Right atrium auricular region (tissue), 2 donors: Measurements from ENCODE around the gene PSTPIP1. TPM values are rescaled to one million over a fixed set of nuclear protein-coding genes. Genes with fewer than 3 reads are reported as not detected.

Experiments used
- DNase-seq: peaks from one replicate; pipeline ENCODE4 v3.0.0-alpha.2; 2019; ENCODE audit warnings: low spot score
- H3K27ac ChIP-seq, 2 donors: fragments of 200-600 bp; sonication (generic); 1 replicate in 1 of 2; 2 replicates in 1 of 2; pipeline ENCODE4 v1.5.1; 2016 to 2019
- H3K27me3 ChIP-seq, 2 donors: fragments of 200-600 bp; sonication (generic); one replicate each; pipeline versions ENCODE4 v1.5.1 to v1.6.0; 2017 to 2019
- H3K36me3 ChIP-seq: fragments of 200-600 bp; sonication (generic); one replicate; pipeline ENCODE4 v1.5.1; 2016
- H3K4me1 ChIP-seq, 2 donors: fragments of 200-600 bp; sonication (generic); one replicate each; pipeline versions ENCODE4 v1.5.1 to v1.6.0; 2017 to 2019
- H3K4me3 ChIP-seq, 2 donors: fragments of 200-600 bp; sonication (generic); 1 replicate in 1 of 2; 2 replicates in 1 of 2; pipeline ENCODE4 v1.5.1; 2017 to 2019; ENCODE audit warnings: mild to moderate bottlenecking in 1 of 2, moderate library complexity in 1 of 2
- H3K9me3 ChIP-seq, 2 donors: fragments of 200-600 bp; sonication (generic); one replicate each; pipeline ENCODE4 v1.5.1; 2019
- total RNA-seq, 2 donors: library from RNA; depleted of rRNA; stranded (reverse); fragments of >200 nt; gene quantifications; one replicate each; pipeline ENCODE4 v1.1.0, GENCODE V29; 2016
- TF ChIP-seq, protein P1 (sequence below), 2 donors: fragments of 200-600 bp; sonication (generic); IDR thresholded peaks; one replicate each; pipeline ENCODE4 v1.5.1; 2019; ENCODE audit warnings: antibody characterized with exemption in 2 of 2

The PSTPIP1 gene
- total RNA-seq, 2 donors from 2014 or later: 1.9 to 2.3 TPM

DNA sequence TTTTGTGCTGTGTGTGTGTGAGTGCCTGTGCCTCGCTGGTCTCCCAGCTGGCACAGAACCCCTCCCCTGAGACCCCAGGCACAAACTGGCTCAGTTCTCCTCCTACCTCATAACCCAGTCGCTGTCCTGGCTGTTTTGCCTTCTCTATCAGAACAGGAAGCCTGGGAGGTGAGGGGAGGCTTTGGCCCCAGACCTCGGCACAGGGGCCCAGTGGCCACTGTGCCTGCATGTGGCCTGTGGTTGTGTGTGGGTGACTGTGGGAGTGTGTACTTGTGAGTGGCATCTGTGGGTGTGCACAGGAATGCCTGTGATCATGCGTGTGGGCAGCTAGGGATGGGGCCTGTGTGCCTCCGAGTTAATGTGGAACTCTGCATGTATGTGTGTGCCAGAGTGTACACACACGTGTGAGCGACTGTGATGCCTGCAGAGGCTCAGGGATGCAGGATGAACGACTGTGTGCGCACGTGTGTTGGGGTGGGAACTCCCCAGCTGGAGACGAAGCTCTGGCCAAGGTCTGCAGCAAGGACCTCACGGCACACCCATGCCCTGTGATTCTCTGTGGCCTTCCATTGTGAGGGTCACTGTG is 32.3 kb downstream of the PSTPIP1 start:
- TF ChIP-seq, protein P1, sequence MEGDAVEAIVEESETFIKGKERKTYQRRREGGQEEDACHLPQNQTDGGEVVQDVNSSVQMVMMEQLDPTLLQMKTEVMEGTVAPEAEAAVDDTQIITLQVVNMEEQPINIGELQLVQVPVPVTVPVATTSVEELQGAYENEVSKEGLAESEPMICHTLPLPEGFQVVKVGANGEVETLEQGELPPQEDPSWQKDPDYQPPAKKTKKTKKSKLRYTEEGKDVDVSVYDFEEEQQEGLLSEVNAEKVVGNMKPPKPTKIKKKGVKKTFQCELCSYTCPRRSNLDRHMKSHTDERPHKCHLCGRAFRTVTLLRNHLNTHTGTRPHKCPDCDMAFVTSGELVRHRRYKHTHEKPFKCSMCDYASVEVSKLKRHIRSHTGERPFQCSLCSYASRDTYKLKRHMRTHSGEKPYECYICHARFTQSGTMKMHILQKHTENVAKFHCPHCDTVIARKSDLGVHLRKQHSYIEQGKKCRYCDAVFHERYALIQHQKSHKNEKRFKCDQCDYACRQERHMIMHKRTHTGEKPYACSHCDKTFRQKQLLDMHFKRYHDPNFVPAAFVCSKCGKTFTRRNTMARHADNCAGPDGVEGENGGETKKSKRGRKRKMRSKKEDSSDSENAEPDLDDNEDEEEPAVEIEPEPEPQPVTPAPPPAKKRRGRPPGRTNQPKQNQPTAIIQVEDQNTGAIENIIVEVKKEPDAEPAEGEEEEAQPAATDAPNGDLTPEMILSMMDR (IDR thresholded peaks at IDR 0.05): no peak
- DNase-seq: no peak
- Histone ChIP-seq H3K27ac (no peak overlapping the region), H3K9me3 (no peaks in the 10 kb centered on the region), H3K4me1 (peaks cover 0 to 12% of the 10 kb centered on the region in 2 donors), H3K36me3 (no peaks in the 10 kb centered on the region), H3K27me3 (no peaks in the 10 kb centered on the region), H3K4me3 (no peak overlapping the region)

DNA sequence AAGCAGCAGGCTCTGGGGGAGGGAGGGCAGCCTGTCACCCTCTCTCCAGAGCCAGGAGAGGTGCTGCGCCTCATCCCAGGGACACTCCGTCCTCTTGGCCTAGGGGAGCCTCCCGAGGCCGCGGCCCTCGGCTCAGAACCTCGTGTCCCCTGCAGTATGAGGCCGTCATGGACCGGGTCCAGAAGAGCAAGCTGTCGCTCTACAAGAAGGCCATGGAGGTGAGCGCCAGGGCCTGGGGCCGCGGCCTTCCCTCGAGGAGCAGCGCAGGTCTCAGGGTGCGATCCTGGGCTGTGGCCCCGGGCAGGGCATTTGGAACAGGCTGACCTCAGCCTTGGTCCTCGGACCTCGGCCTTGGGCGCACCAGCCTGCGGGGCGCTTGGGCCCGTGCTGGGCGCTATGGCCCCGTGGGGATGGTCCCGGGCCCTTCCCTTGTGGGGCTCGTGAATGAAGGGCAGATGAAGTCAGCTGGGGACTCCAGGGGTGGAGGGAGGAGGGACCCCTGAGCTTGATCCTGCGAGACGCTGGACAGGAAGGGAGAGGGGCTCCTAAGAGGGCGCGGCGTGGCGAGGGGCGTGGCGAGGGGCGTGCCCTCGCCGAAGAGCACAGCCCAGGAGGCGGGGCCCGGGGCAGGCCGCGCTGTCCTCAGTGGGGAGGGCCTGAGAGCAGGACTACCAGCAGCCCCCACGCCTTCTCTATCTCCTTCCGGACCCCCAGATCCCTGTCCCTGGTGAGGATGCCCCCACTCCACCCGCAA is 32.9 kb downstream of the PSTPIP1 start:
- TF ChIP-seq, protein P1 (IDR thresholded peaks at IDR 0.05): no peak
- Histone ChIP-seq H3K27ac (no peak overlapping the region), H3K4me3 (peak overlapping the region; percentile 9 to 41), H3K36me3 (no peaks in the 10 kb centered on the region), H3K27me3 (no peaks in the 10 kb centered on the region), H3K9me3 (no peaks in the 10 kb centered on the region), H3K4me1 (peaks cover 0 to 12% of the 10 kb centered on the region in 2 donors)
- no peak for DNase-seq

- Histone ChIP-seq H3K9me3 (no peaks in the 10 kb centered on the region), H3K27me3 (no peaks in the 10 kb centered on the region), H3K27ac (no peak overlapping the region), H3K36me3 (no peaks in the 10 kb centered on the region), H3K4me3 (peak overlapping the region; percentile 9 to 41), H3K4me1 (peaks cover 0 to 12% of the 10 kb centered on the region in 2 donors)
- DNase-seq: no peak
- TF ChIP-seq, protein P1 (IDR thresholded peaks at IDR 0.05): no peak
Measured at GRCh38 chr15:77028451-77029165, 33.7 kb downstream of the PSTPIP1 start.

GRCh38 chr15:77029166-77030047 is 34.5 kb downstream of the PSTPIP1 start:
- no peak overlapping the region for H3K27ac ChIP-seq
- no peaks in the 10 kb centered on the region for H3K9me3 ChIP-seq
- no peak for DNase-seq
- H3K36me3 ChIP-seq: no peaks in the 10 kb centered on the region
- no peaks in the 10 kb centered on the region for H3K27me3 ChIP-seq
- no peak overlapping the region for H3K4me3 ChIP-seq
- H3K4me1 ChIP-seq: peaks cover 0 to 12% of the 10 kb centered on the region in 2 donors
- TF ChIP-seq, protein P1 (IDR thresholded peaks at IDR 0.05): no peak
